Measurements from ENCODE around the gene SLAMF1.
A peak's percentile ranks its signal among the peaks of the same experiment; 100 is the strongest.
"Not testable (repeated sequence)": the region's sequence is repeated elsewhere in the genome, so short reads cannot be mapped to it uniquely, and the experiment has no call there.

SLAMF1 gene

GRCh38 chr1:160638540-160638857 lies 8.3 kb downstream of the SLAMF1 start:
- DNase-seq, result no peak

DNA sequence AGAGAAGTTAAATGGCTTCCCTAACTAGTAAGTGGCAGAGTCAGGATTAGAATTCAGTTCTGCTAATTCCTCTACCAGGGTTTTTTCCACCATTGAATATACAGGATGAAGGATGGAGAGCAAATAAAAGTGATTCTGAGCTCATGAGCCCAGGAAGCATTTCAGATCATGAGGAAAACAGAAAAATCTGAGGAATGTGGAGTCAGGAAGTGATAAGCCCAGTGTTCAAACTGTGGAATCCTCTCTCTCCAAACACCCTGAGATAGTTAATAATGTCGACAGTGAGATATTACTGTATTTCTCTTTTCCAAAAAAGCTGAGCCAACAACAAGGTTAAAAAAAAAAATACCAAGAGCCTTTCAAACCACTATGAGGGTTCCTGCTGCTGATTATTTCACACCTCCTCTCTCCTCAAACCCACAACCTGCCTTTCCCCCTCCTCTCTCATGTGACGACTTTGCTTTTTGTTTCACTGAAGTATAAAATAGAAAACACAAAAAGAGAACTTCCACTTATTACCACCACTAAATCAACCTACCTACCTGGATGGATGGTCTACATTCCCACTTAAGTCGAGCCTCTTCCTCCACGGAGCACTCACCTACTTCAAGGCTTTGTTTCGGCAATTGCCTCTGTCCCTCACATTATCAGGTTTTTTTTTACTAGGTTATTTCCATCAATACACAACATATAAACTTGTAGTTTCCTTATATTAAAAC lies 8.9 kb downstream of the SLAMF1 start:
- DNase-seq, result peak; percentile 3

- DNase-seq, result no peak
Measured at GRCh38 chr1:160637065-160637464, 9.8 kb downstream of the SLAMF1 start.

DNA sequence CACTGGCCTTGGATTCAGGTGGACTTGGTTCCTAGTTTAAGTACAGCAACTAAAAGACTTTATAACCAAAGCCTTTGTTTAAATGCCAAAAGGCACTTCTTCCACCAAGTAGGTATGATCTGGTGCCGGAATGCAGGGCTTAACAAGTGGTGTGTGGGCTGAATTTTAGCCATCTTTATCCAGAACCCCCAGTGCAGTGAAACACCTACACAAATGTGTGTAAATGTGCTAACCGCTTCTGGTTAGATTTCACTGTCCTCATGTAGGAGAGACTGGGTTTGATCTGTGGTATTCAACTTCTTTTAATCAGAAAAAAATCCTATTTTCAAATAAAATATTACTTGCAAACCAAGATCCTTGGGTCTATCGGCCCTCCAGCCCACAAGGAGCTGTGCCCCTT lies 10.3 kb downstream of the SLAMF1 start:
- no peak for DNase-seq

DNA sequence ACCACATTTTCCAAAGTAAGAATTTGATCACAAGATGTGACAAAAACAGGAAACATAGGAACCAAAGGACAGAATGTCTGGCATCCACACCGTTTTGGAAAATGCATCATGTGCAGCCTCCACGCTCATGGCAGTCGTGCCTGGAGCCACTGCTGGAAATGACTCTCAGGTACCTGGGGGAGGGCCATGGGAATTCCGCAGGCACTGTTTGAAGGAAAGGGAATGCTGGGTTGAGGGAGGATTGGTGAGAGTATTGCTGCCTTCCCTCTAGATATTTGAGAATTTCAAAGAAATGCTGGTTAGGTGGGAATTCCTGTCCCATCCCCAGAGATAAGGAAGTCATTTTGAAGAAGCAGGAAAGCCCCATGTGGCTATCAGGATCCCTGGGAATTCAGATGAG lies 10.8 kb downstream of the SLAMF1 start:
- DNase-seq, result no peak

DNA sequence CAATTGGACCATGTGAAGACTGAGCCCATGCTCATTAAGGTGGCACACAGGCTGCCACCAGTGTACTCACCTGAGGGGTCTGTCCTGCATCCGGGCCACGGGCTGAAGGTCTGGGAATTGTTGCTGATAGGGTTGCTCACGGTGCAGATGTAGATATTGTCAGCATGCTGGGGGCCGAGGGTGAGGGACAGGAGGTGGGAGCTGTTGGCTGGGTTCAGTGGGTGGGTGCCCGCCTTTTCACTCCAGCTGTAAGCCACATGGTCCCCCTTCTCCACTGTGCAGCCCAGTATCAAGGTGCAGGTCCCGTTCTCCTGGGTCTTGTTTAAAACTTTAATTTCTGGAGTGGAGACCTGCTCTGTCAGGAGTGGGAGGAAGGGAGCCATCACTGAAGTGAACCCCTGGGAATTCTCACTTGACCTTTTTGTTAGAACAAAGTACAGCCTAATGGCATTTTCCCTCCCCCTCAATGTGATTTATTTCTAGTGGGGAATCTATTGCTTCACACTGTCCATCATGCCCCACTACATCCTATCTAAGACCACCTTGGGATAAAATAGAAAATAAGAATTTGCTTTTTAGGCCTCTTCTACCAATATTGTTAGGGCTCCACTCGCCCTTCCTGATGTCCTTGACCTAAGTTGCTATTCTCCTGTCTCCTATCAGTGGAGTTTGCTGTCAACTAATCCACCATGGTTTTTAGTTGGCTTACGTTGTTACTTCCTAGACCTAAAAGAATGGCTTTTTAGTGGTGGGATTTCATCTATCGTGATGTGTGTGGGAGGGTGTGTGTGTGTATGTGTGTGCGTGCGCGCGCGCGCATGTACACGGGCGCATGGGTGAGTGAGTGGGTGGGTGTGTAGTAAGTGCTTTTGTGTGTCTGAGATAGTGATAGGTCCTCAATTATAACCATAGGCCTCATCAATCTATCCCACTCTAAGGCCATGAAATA lies 12.0 kb downstream of the SLAMF1 start:
- DNase-seq, result no peak

GRCh38 chr1:160633330-160633903 lies 13.4 kb downstream of the SLAMF1 start:
- DNase-seq, result no peak

DNA sequence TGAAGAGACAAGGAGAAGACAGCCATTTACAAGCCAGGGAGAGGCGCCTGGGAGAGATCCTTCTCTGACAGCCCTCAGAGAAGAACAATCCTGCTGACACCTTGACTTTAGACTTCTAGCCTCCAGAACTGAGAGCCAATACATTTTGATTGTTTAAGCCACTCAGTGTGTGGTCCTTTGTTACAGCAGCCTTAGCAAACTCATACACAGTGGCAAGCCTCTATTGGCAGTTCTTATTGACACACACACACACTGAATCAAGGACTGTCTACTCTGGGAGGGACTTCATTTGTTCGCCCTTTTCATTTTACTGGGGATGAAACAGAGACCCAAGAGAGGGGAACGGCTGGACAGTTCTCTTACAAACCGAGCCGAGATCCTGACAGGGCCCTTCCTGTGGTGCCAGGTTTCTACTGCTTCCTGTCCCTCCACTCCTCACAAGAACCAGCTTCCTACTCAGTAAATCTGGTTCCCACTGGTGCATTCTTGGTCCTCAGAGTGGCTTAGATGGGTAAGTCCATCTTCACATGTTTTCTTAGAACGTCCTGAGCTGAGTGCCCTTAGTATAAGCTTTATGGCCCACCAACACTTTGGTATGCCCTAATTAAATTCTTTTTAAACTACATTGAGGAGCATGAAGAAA lies 14.7 kb downstream of the SLAMF1 start:
- DNase-seq, result no peak

GRCh38 chr1:160630523-160631451 lies 16.1 kb downstream of the SLAMF1 start:
- no peak for DNase-seq

- no peak for DNase-seq
Measured at GRCh38 chr1:160629286-160630210, 17.3 kb downstream of the SLAMF1 start.

DNA sequence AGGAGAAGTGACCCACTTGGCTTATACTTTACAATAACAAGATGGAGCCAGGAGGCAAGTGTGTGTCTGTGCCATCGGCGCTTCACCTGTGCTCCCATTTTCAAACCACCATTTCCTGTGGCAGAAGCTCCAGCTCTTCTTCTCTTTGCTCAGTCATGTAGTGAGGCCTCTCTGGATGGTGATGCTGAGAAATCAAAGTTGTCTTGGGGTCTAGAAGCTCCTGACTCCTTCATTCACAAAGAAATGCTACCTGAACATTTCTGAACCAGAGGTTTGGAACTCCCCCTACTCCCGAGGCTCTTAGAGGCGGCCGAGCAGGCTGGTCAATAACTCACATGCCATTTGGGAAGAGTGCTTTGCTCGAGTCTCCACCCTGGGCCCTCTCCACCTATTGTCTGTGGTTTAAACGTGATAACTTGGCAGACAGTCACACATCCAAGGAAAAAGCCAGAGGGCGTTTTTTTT lies 18.0 kb downstream of the SLAMF1 start:
- no peak for DNase-seq

DNA sequence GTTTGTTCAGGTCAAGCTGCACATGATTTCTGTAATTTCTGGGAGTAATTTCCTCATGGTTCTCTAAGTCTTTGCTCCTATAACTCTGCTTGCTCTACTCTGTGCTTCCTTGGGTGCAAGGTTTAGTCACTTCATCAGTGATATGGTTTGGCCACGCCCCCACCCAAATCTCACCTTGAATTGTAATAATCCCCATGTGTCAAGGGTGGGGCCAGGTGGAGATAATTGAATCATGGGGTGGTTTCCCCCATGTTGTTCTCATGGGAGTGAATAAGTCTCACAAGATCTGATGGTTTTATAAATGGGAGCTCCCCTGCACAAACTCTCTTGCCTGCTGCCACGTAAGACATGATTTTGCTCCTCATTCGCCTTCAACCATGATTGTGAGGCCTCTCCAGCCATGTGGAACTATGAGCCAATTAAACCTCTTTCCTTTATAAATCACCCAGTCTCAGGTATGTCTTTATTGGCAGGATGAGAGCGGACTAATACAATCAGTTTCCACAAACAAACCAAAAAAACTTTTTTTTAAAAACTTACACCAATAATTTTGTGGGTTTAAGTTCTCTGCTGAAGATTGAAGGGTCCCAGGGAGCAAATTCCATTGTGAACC lies 19.1 kb downstream of the SLAMF1 start:
- not testable (repeated sequence) for DNase-seq

- no peak for DNase-seq
Measured at GRCh38 chr1:160626509-160627342, 20.1 kb downstream of the SLAMF1 start.

DNA sequence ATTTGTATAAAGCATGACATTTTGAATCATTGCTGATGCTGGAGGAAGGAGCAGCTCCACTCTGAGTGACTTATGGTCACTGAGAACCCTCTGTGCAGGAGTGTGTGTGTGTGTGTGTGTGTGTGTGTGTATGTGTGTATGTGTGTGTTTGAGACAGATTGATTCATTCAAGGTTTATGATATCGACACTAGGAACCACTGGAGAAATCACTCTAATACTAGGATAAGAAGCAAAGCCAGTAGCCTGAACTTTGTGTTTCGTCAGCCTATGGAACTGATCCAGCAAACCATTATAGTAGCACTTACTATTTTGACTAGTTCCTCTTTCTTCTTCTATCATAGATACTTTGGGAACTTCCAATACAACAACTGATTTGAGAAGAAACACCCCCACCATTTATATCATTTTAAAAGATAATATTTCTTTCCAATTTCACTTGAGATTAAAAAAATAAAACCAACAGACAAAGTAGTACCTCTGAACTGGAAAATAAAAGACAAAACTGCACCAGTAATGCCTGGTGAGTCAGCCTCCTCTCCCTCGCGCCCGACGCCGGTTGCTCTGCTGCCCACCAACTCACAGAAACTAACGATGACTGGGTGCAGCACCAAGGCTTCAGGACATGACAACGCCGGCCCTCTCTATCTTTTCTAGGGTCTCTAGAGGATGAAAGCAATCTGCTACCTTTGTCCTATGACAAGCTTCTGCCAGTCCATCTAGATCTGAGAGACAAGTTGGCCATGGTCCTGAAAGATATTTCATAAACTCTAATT lies 20.9 kb downstream of the SLAMF1 start:
- no peak for DNase-seq

GRCh38 chr1:160625321-160625720 lies 21.5 kb downstream of the SLAMF1 start:
- no peak for DNase-seq

GRCh38 chr1:160624464-160624863 lies 22.4 kb downstream of the SLAMF1 start:
- no peak for DNase-seq

- no peak for DNase-seq
Measured at GRCh38 chr1:160623862-160624261, 23.0 kb downstream of the SLAMF1 start.

DNA sequence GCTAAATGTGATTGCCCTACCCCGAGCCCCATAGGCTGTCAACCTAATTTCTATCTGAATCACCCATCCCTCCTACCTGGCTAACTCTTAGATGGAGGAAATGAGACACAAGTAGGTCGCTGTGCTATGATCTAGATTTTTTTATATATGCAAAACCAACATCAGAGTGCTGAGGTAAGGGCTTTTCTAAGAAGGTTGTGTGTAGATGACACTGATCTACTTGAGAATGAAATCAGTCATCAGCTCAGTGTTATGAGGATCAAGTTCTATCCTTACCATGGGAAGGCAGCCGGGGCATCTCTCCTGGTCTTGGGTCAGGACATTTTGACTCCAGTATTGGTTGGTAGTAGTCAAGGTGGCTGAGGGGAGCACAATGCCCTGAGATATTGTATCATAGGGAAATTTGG lies 23.6 kb downstream of the SLAMF1 start:
- DNase-seq, result no peak
